Omental fat pad (tissue), 4 donors: ENCODE data around the gene CTIF. TPM values are rescaled to one million over a fixed set of nuclear protein-coding genes. Genes with fewer than 3 reads are reported as not detected.

Experiments used
- ATAC-seq: fragments of 150-250 bp; one replicate; pipeline ENCODE4 v1.9.1; 2016; ENCODE audit warnings: mild to moderate bottlenecking, moderate library complexity; ENCODE audit not compliant: low FRiP score
- DNase-seq: peaks from one replicate; pipeline ENCODE4 v3.0.0-alpha.2; 2019; ENCODE audit warnings: low spot score
- CTCF ChIP-seq, 3 donors: fragments of 450-650 bp; IDR thresholded peaks; one replicate each; pipeline ENCODE4 v1.5.1; 2016 to 2017; ENCODE audit warnings: antibody characterized with exemption in 3 of 3, mild to moderate bottlenecking in 3 of 3, moderate library complexity in 2 of 3
- total RNA-seq, 4 donors: library from RNA; depleted of rRNA; stranded (reverse); fragments of >200 nt; gene quantifications; one replicate each; pipeline ENCODE4 v1.1.0, GENCODE V29; 2016

Gene CTIF
- total RNA-seq, 4 donors from 2014 or later = 57.5 to 94.0 (median 72.4) TPM

- ATAC-seq (no peak), DNase-seq (no peak)
- no peak for TF ChIP-seq CTCF (IDR thresholded peaks at IDR 0.05)
Observed at GRCh38 chr18:48762836-48763718, 224.2 kb downstream of the CTIF start.

- no peak for TF ChIP-seq CTCF (IDR thresholded peaks at IDR 0.05)
- ATAC-seq (no peak), DNase-seq (no peak)
Observed at GRCh38 chr18:48763719-48764100, 224.9 kb downstream of the CTIF start.

GRCh38 chr18:48765053-48765452 is 226.2 kb downstream of the CTIF start:
- TF ChIP-seq CTCF (IDR thresholded peaks at IDR 0.05) = no peak
- DNase-seq = no peak
- no peak for ATAC-seq

- ATAC-seq (no peak), DNase-seq (no peak)
- no peak for TF ChIP-seq CTCF (IDR thresholded peaks at IDR 0.05)
Observed at GRCh38 chr18:48766026-48766425, 227.2 kb downstream of the CTIF start.

GRCh38 chr18:48766487-48766886 is 227.7 kb downstream of the CTIF start:
- no peak for TF ChIP-seq CTCF (IDR thresholded peaks at IDR 0.05)
- DNase-seq (no peak), ATAC-seq (no peak)

GRCh38 chr18:48767090-48767690 is 228.4 kb downstream of the CTIF start:
- no peak for TF ChIP-seq CTCF (IDR thresholded peaks at IDR 0.05)
- ATAC-seq (no peak), DNase-seq (no peak)
